OCI-LY7 (cell line): Measurements from ENCODE around the gene PDSS2. TPM values are rescaled to one million over a fixed set of nuclear protein-coding genes. Genes with fewer than 3 reads are reported as not detected.
"Not testable (repeated sequence)": the region's sequence is repeated elsewhere in the genome, so short reads cannot be mapped to it uniquely, and the experiment has no call there.

Experiments used
- BruUV-seq: library from RNA; stranded (reverse); fragments of 400-500 nt; replicated peaks from 2 replicates; lab custom pipeline; 2021; lab: Mats Ljungman, UMichigan
- CTCF ChIA-PET: fragments of 300-600 bp; sonication (Branson Sonifier 250); formaldehyde crosslinking; loops from one replicate; lab custom pipeline; 2022; ENCODE audit warnings: antibody characterized with exemption; ENCODE audit not compliant: unreplicated experiment; lab: Charles Lee
- POLR2A ChIA-PET: fragments of 300-600 bp; sonication (Branson Sonifier 250); formaldehyde crosslinking; loops from one replicate; lab custom pipeline; 2022; ENCODE audit warnings: antibody characterized with exemption; lab: Charles Lee
- DNase-seq: peaks from one replicate; pipeline ENCODE4 v3.0.0-alpha.2; 2015; ENCODE audit warnings: low spot score
- H2AFZ ChIP-seq: fragments of 200-600 bp; sonication (generic), shearing (Covaris generic); 2 replicates; pipeline ENCODE4 v1.6.1; 2014; ENCODE audit warnings: mild to moderate bottlenecking, antibody characterized with exemption, low read length, moderate library complexity
- H3K27ac ChIP-seq: fragments of 200-600 bp; sonication (generic); 2 replicates; pipeline ENCODE4 v1.5.1; 2014; ENCODE audit warnings: mixed run types, low read depth, mild to moderate bottlenecking, moderate library complexity, low read length, inconsistent platforms; ENCODE audit not compliant: poor library complexity, severe bottlenecking
- H3K36me3 ChIP-seq: fragments of 200-600 bp; sonication (generic); 2 replicates; pipeline ENCODE4 v1.6.1; 2014; ENCODE audit warnings: mild to moderate bottlenecking, antibody characterized with exemption, low read length, moderate library complexity, mixed read lengths; ENCODE audit not compliant: insufficient read depth
- H3K4me1 ChIP-seq: fragments of 200-600 bp; sonication (generic); 2 replicates; pipeline ENCODE4 v1.5.1; 2014; ENCODE audit warnings: mild to moderate bottlenecking, low read length; ENCODE audit not compliant: insufficient read depth, poor library complexity, severe bottlenecking
- H3K4me2 ChIP-seq: fragments of 200-600 bp; sonication (generic); 2 replicates; pipeline ENCODE4 v1.6.1; 2014; ENCODE audit warnings: mild to moderate bottlenecking, low read length
- H3K4me3 ChIP-seq: fragments of 200-600 bp; sonication (generic); 2 replicates; pipeline ENCODE4 v1.5.1; 2014; ENCODE audit warnings: mild to moderate bottlenecking, low read depth, low read length; ENCODE audit not compliant: poor library complexity, severe bottlenecking
- H3K79me2 ChIP-seq: fragments of 200-600 bp; sonication (generic); 2 replicates; pipeline ENCODE4 v1.6.1; 2016; ENCODE audit warnings: low read depth, mild to moderate bottlenecking, low read length, moderate library complexity, mixed read lengths; ENCODE audit not compliant: insufficient read depth
- H3K9me2 ChIP-seq: fragments of 200-600 bp; sonication (generic); 2 replicates; pipeline ENCODE4 v1.6.1; 2016; ENCODE audit warnings: mild to moderate bottlenecking, low read length, mixed read lengths; ENCODE audit not compliant: insufficient read depth
- H3K9me3 ChIP-seq: fragments of 200-600 bp; sonication (generic); 2 replicates; pipeline ENCODE4 v1.6.1; 2014; ENCODE audit warnings: mild to moderate bottlenecking, mixed run types, low read length, mixed read lengths
- H4K20me1 ChIP-seq: fragments of 200-600 bp; sonication (generic); 2 replicates; pipeline ENCODE4 v1.6.1; 2014; ENCODE audit warnings: mild to moderate bottlenecking, antibody characterized with exemption, low read length, moderate library complexity, mixed read lengths; ENCODE audit not compliant: insufficient read depth
- CTCF ChIP-seq: fragments of 200-600 bp; sonication (generic); conservative IDR thresholded peaks from 2 replicates; pipeline ENCODE4 v1.5.1; 2014; ENCODE audit warnings: mild to moderate bottlenecking, antibody characterized with exemption, low read length, moderate library complexity, mixed read lengths
- EZH2phosphoT487 ChIP-seq: fragments of 200-600 bp; sonication (generic); IDR thresholded peaks from 2 replicates; pipeline ENCODE4 v1.6.1; 2018; ENCODE audit warnings: low read depth, borderline replicate concordance, mild to moderate bottlenecking, mixed run types, antibody characterized with exemption, low read length, moderate library complexity, mixed read lengths
- intact Hi-C: fragments of 100-400 bp; cut with micrococcal nuclease; formaldehyde crosslinking; loops from one replicate; pipeline ENCODE4 v1.10.0; 2022; ENCODE audit not compliant: unreplicated experiment
- total RNA-seq, 2 experiments: library from RNA; depleted of rRNA in 1 of 2; stranded (reverse); fragments of >200 nt in 1 of 2; shearing (Covaris generic) in 1 of 2; gene quantifications; 2 replicates each; pipeline ENCODE4 v1.2.3, GENCODE V29; 2014 to 2022

The PDSS2 gene
- total RNA-seq, 2 experiments from 2014 or later, result 14.7 to 24.9 TPM

- no TSS peak for BruUV-seq
- no peak overlapping the region for H3K4me3 ChIP-seq
- peaks cover 7% of the 10 kb centered on the region; the same call in 1 of the 2 replicates for H3K79me2 ChIP-seq
- H3K27ac ChIP-seq, result no peak overlapping the region
- no peaks in the 10 kb centered on the region for H4K20me1 ChIP-seq
- intact Hi-C loops, result no loop called here
- no peak overlapping the region for H2AFZ ChIP-seq
- H3K9me2 ChIP-seq, result no peaks in the 10 kb centered on the region
- no peaks in the 10 kb centered on the region for H3K4me1 ChIP-seq
- DNase-seq, result no peak
- TF ChIP-seq CTCF (no peak), EZH2phosphoT487 (no peak)
- no peak overlapping the region for H3K4me2 ChIP-seq
- peaks cover under 1% of the 10 kb centered on the region; the same call in 1 of the 2 replicates for H3K36me3 ChIP-seq
- no peaks in the 10 kb centered on the region for H3K9me3 ChIP-seq
- ChIA-PET CTCF (no interaction called here), POLR2A (interaction anchor here (0.5 kb wide), 1 partner anchor 231 kb away, joined by 3 read pairs; no protein-coding TSS in a partner anchor)
Measured at GRCh38 chr6:107368471-107368870, 90.9 kb downstream of the PDSS2 start.

GRCh38 chr6:107364173-107364572 is 95.2 kb downstream of the PDSS2 start:
- DNase-seq, H3K4me3 ChIP-seq, H3K27ac ChIP-seq, H4K20me1 ChIP-seq, H3K9me2 ChIP-seq, H3K79me2 ChIP-seq, H2AFZ ChIP-seq, BruUV-seq, H3K9me3 ChIP-seq, CTCF ChIA-PET, H3K4me2 ChIP-seq, intact Hi-C loops, H3K4me1 ChIP-seq: not testable (repeated sequence)
- POLR2A ChIA-PET, result interaction anchor here (0.6 kb wide), 1 partner anchor 35 kb away, joined by 3 read pairs; no protein-coding TSS in a partner anchor
- H3K36me3 ChIP-seq, result peaks cover 16% of the 10 kb centered on the region

GRCh38 chr6:107361753-107362604 is 97.4 kb downstream of the PDSS2 start:
- BruUV-seq, result no TSS peak
- Histone ChIP-seq H3K36me3 (peaks cover 16% of the 10 kb centered on the region), H3K9me2 (no peaks in the 10 kb centered on the region), H3K4me2 (no peak overlapping the region), H2AFZ (no peak overlapping the region), H3K79me2 (peaks cover 7% of the 10 kb centered on the region; the same call in 1 of the 2 replicates), H4K20me1 (no peaks in the 10 kb centered on the region), H3K4me3 (no peak overlapping the region), H3K9me3 (no peaks in the 10 kb centered on the region), H3K27ac (no peak overlapping the region), H3K4me1 (no peaks in the 10 kb centered on the region)
- TF ChIP-seq EZH2phosphoT487 (no peak), CTCF (no peak)
- no peak for DNase-seq
- intact Hi-C loops, result no loop called here
- ChIA-PET POLR2A (interaction anchor here (1.0 to 1.4 kb wide), 3 partner anchors 11 to 15 kb away, joined by 3 to 6 read pairs (median 3); no protein-coding TSS in a partner anchor), CTCF (no interaction called here)
